ENCODE data around the gene RAB3IP.
"Not testable (repeated sequence)": the region's sequence is repeated elsewhere in the genome, so short reads cannot be mapped to it uniquely, and the experiment has no call there.

RAB3IP gene

GRCh38 chr12:69837657-69838415 is 99.2 kb downstream of the RAB3IP start:
- no peak overlapping the region for H3K9ac ChIP-seq (ENCODE audit: low read depth, low read length)
- no peak overlapping the region for H3K4me2 ChIP-seq (ENCODE audit: low read length)
- no peaks in the 10 kb centered on the region for H3K9me3 ChIP-seq (replicated peaks; ENCODE audit: low read length)
- H3K27me3 ChIP-seq (ENCODE audit: control insufficient read depth, insufficient read depth, low read length), result no peaks in the 10 kb centered on the region
- H3K36me3 ChIP-seq (ENCODE audit: insufficient read depth, low read length), result no peaks in the 10 kb centered on the region
- no peak overlapping the region for H3K4me3 ChIP-seq (ENCODE audit: low read length)
- no peaks in the 10 kb centered on the region for H3K4me1 ChIP-seq (ENCODE audit: control insufficient read depth, insufficient read depth, low read length)

- Histone ChIP-seq H3K4me3 (ENCODE audit: low read length) (no peak overlapping the region), H3K4me1 (ENCODE audit: control insufficient read depth, insufficient read depth, low read length) (no peaks in the 10 kb centered on the region), H3K27me3 (ENCODE audit: control insufficient read depth, insufficient read depth, low read length) (no peaks in the 10 kb centered on the region), H3K36me3 (ENCODE audit: insufficient read depth, low read length) (no peaks in the 10 kb centered on the region), H3K9ac (ENCODE audit: low read depth, low read length) (no peak overlapping the region), H3K4me2 (ENCODE audit: low read length) (no peak overlapping the region), H3K9me3 (replicated peaks; ENCODE audit: low read length) (no peaks in the 10 kb centered on the region)
These were observed 102.1 kb downstream of the RAB3IP start for GRCh38 chr12:69840727-69841126.

DNA sequence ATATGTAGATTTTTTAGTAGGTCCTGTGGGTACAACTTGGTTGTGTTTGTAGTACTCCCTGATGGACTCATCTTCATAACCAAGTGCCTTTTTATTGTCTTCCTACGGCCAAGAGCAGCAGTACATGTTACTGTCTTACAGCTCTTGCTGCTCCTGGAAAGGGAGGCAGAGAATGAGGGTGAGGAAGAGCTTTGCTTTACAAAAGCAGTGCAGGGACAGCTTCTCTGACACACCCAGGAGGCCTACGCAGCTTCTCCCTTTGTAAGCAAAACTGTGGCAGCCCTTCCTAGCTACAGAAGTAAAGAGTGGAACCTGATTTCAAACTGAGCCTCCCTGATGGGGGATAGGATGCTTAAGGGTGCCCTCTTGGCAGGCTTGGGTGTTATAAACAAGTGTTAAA is 104.9 kb downstream of the RAB3IP start:
- Histone ChIP-seq H3K4me3 (ENCODE audit: low read length) (no peak overlapping the region), H3K9ac (ENCODE audit: low read depth, low read length) (no peak overlapping the region), H3K36me3 (ENCODE audit: insufficient read depth, low read length) (no peaks in the 10 kb centered on the region), H3K27me3 (ENCODE audit: control insufficient read depth, insufficient read depth, low read length) (no peaks in the 10 kb centered on the region), H3K9me3 (replicated peaks; ENCODE audit: low read length) (no peaks in the 10 kb centered on the region), H3K4me1 (ENCODE audit: control insufficient read depth, insufficient read depth, low read length) (no peaks in the 10 kb centered on the region), H3K4me2 (ENCODE audit: low read length) (no peak overlapping the region)

GRCh38 chr12:69844416-69844815 is 105.8 kb downstream of the RAB3IP start:
- Histone ChIP-seq H3K36me3 (ENCODE audit: insufficient read depth, low read length) (no peaks in the 10 kb centered on the region), H3K9ac (ENCODE audit: low read depth, low read length) (no peak overlapping the region), H3K4me3 (ENCODE audit: low read length) (no peak overlapping the region), H3K27me3 (ENCODE audit: control insufficient read depth, insufficient read depth, low read length) (no peaks in the 10 kb centered on the region), H3K4me1 (ENCODE audit: control insufficient read depth, insufficient read depth, low read length) (no peaks in the 10 kb centered on the region), H3K9me3 (replicated peaks; ENCODE audit: low read length) (no peaks in the 10 kb centered on the region), H3K4me2 (ENCODE audit: low read length) (no peak overlapping the region)

DNA sequence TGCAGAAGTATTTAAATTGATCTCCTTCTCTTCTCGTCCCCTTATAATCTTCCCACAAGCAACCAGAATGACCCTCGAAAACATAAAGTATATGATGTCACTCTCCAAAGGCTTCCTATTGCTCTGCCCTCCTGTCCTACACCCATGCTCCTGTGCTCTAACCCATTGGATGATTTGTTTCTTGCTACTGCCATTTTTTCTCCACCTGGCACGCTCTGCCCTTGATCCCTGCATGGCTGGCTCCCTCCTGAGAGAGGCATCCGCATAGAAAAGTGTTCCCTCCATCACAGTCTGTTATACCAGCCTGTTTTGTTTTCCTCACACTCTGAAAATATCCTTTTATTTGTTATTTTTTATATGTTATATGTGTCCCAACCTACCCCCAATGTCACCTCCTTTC is 106.2 kb downstream of the RAB3IP start:
- Histone ChIP-seq H3K27me3 (ENCODE audit: control insufficient read depth, insufficient read depth, low read length) (no peaks in the 10 kb centered on the region), H3K9me3 (replicated peaks; ENCODE audit: low read length) (no peaks in the 10 kb centered on the region), H3K4me2 (ENCODE audit: low read length) (no peak overlapping the region), H3K36me3 (ENCODE audit: insufficient read depth, low read length) (no peaks in the 10 kb centered on the region), H3K4me3 (ENCODE audit: low read length) (no peak overlapping the region), H3K4me1 (ENCODE audit: control insufficient read depth, insufficient read depth, low read length) (no peaks in the 10 kb centered on the region), H3K9ac (ENCODE audit: low read depth, low read length) (no peak overlapping the region)

- Histone ChIP-seq H3K4me3 (ENCODE audit: low read length) (no peak overlapping the region), H3K4me1 (ENCODE audit: control insufficient read depth, insufficient read depth, low read length) (no peaks in the 10 kb centered on the region), H3K27me3 (ENCODE audit: control insufficient read depth, insufficient read depth, low read length) (no peaks in the 10 kb centered on the region), H3K9me3 (replicated peaks; ENCODE audit: low read length) (no peaks in the 10 kb centered on the region), H3K4me2 (ENCODE audit: low read length) (no peak overlapping the region), H3K9ac (ENCODE audit: low read depth, low read length) (no peak overlapping the region), H3K36me3 (ENCODE audit: insufficient read depth, low read length) (no peaks in the 10 kb centered on the region)
These were observed 108.3 kb downstream of the RAB3IP start for GRCh38 chr12:69846976-69847375.

DNA sequence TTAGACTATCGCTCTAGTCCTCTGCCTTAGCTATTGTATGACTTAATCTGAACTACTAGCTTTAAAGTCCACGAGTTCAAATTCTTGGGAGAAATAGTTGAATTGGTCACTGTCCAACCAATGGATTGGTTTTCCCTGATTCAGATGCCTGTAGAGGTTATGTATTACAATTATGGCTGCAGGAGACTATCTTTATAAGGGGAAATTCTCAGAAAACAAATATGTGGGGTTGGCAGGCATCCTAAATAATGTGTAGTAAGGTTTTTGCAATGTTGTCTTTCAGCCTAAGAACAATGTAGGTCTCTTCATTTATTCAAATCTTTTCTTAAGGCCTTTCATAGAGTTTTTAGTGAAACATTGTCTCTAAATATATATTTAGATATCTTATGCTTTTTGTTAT is 113.3 kb downstream of the RAB3IP start:
- Histone ChIP-seq H3K27me3 (ENCODE audit: control insufficient read depth, insufficient read depth, low read length) (no peaks in the 10 kb centered on the region), H3K9me3 (replicated peaks; ENCODE audit: low read length) (no peaks in the 10 kb centered on the region), H3K36me3 (ENCODE audit: insufficient read depth, low read length) (no peaks in the 10 kb centered on the region), H3K4me3 (ENCODE audit: low read length) (no peak overlapping the region), H3K4me2 (ENCODE audit: low read length) (no peak overlapping the region), H3K4me1 (ENCODE audit: control insufficient read depth, insufficient read depth, low read length) (no peaks in the 10 kb centered on the region), H3K9ac (ENCODE audit: low read depth, low read length) (no peak overlapping the region)

GRCh38 chr12:69853176-69853961 is 114.7 kb downstream of the RAB3IP start:
- H3K4me3 ChIP-seq (ENCODE audit: low read length); H3K4me1 ChIP-seq (ENCODE audit: control insufficient read depth, insufficient read depth, low read length); H3K36me3 ChIP-seq (ENCODE audit: insufficient read depth, low read length); H3K4me2 ChIP-seq (ENCODE audit: low read length); H3K9me3 ChIP-seq (replicated peaks; ENCODE audit: low read length); H3K27me3 ChIP-seq (ENCODE audit: control insufficient read depth, insufficient read depth, low read length); H3K9ac ChIP-seq (ENCODE audit: low read depth, low read length): not testable (repeated sequence)

- Histone ChIP-seq H3K4me1 (ENCODE audit: control insufficient read depth, insufficient read depth, low read length) (no peaks in the 10 kb centered on the region), H3K36me3 (ENCODE audit: insufficient read depth, low read length) (no peaks in the 10 kb centered on the region), H3K9me3 (replicated peaks; ENCODE audit: low read length) (no peaks in the 10 kb centered on the region), H3K4me2 (ENCODE audit: low read length) (no peak overlapping the region), H3K4me3 (ENCODE audit: low read length) (no peak overlapping the region), H3K27me3 (ENCODE audit: control insufficient read depth, insufficient read depth, low read length) (no peaks in the 10 kb centered on the region), H3K9ac (ENCODE audit: low read depth, low read length) (no peak overlapping the region)
These were observed 128.0 kb downstream of the RAB3IP start for GRCh38 chr12:69866698-69867097.

- H3K36me3 ChIP-seq (ENCODE audit: insufficient read depth, low read length), result no peaks in the 10 kb centered on the region
- H3K9ac ChIP-seq (ENCODE audit: low read depth, low read length), result no peak overlapping the region
- no peaks in the 10 kb centered on the region for H3K9me3 ChIP-seq (replicated peaks; ENCODE audit: low read length)
- H3K4me3 ChIP-seq (ENCODE audit: low read length), result no peak overlapping the region
- H3K27me3 ChIP-seq (ENCODE audit: control insufficient read depth, insufficient read depth, low read length), result no peaks in the 10 kb centered on the region
- peaks cover 5% of the 10 kb centered on the region for H3K4me1 ChIP-seq (ENCODE audit: control insufficient read depth, insufficient read depth, low read length)
- no peak overlapping the region for H3K4me2 ChIP-seq (ENCODE audit: low read length)
These were observed 130.0 kb downstream of the RAB3IP start for GRCh38 chr12:69868695-69869094.

GRCh38 chr12:69872804-69873203 is 134.1 kb downstream of the RAB3IP start:
- Histone ChIP-seq H3K4me2 (ENCODE audit: low read length) (no peak overlapping the region), H3K9ac (ENCODE audit: low read depth, low read length) (no peak overlapping the region), H3K4me3 (ENCODE audit: low read length) (no peak overlapping the region), H3K27me3 (ENCODE audit: control insufficient read depth, insufficient read depth, low read length) (no peaks in the 10 kb centered on the region), H3K36me3 (ENCODE audit: insufficient read depth, low read length) (no peaks in the 10 kb centered on the region), H3K4me1 (ENCODE audit: control insufficient read depth, insufficient read depth, low read length) (peaks cover 5% of the 10 kb centered on the region), H3K9me3 (replicated peaks; ENCODE audit: low read length) (no peaks in the 10 kb centered on the region)

All from skeletal muscle satellite cell (primary cell).